Neural cell (in vitro differentiated cells): Measurements from ENCODE around the gene VSTM4.

ENCODE experiments used
- MXI1 ChIP-seq: fragments of 450-650 bp; conservative IDR thresholded peaks from 2 replicates; pipeline ENCODE4 v1.6.1; 2014; ENCODE audit warnings: antibody characterized with exemption, mild to moderate bottlenecking; ENCODE audit not compliant: poor library complexity, severe bottlenecking
- POLR2AphosphoS5 ChIP-seq: IDR thresholded peaks from 2 replicates; pipeline ENCODE4 v1.6.1; 2012
- TF ChIP-seq, protein P1 (sequence below): fragments of 450-650 bp; IDR thresholded peaks from 2 replicates; pipeline ENCODE4 v1.5.1; 2014; ENCODE audit warnings: antibody characterized with exemption, mild to moderate bottlenecking, moderate library complexity; ENCODE audit not compliant: poor library complexity, severe bottlenecking
- TF ChIP-seq, protein P2 (sequence below): IDR thresholded peaks from 2 replicates; pipeline ENCODE4 v1.6.1; 2012; ENCODE audit warnings: borderline replicate concordance

DNA sequence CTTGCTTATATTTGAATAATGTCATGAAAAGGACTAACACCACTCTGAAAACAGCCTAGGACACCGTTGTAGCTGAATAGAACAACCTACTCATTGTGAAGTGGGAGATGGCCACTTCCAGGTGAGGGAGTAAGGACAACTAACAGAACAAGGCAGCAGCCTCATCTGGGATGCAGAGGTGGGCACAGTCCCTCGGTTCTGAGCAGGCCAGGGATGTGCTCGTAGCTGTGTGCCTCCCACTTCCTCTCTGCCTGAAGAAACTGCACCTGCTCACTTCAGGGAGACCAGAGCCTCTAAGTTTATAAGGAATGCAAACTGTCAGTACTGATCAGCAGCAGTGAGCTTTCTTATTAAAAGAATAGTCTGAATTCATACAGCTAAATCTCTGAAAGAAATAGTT is 2.5 kb downstream of the VSTM4 start:
- TF ChIP-seq, protein P1, sequence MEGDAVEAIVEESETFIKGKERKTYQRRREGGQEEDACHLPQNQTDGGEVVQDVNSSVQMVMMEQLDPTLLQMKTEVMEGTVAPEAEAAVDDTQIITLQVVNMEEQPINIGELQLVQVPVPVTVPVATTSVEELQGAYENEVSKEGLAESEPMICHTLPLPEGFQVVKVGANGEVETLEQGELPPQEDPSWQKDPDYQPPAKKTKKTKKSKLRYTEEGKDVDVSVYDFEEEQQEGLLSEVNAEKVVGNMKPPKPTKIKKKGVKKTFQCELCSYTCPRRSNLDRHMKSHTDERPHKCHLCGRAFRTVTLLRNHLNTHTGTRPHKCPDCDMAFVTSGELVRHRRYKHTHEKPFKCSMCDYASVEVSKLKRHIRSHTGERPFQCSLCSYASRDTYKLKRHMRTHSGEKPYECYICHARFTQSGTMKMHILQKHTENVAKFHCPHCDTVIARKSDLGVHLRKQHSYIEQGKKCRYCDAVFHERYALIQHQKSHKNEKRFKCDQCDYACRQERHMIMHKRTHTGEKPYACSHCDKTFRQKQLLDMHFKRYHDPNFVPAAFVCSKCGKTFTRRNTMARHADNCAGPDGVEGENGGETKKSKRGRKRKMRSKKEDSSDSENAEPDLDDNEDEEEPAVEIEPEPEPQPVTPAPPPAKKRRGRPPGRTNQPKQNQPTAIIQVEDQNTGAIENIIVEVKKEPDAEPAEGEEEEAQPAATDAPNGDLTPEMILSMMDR, result no peak
- TF ChIP-seq POLR2AphosphoS5 (no peak), MXI1 (no peak)
- TF ChIP-seq, protein P2, sequence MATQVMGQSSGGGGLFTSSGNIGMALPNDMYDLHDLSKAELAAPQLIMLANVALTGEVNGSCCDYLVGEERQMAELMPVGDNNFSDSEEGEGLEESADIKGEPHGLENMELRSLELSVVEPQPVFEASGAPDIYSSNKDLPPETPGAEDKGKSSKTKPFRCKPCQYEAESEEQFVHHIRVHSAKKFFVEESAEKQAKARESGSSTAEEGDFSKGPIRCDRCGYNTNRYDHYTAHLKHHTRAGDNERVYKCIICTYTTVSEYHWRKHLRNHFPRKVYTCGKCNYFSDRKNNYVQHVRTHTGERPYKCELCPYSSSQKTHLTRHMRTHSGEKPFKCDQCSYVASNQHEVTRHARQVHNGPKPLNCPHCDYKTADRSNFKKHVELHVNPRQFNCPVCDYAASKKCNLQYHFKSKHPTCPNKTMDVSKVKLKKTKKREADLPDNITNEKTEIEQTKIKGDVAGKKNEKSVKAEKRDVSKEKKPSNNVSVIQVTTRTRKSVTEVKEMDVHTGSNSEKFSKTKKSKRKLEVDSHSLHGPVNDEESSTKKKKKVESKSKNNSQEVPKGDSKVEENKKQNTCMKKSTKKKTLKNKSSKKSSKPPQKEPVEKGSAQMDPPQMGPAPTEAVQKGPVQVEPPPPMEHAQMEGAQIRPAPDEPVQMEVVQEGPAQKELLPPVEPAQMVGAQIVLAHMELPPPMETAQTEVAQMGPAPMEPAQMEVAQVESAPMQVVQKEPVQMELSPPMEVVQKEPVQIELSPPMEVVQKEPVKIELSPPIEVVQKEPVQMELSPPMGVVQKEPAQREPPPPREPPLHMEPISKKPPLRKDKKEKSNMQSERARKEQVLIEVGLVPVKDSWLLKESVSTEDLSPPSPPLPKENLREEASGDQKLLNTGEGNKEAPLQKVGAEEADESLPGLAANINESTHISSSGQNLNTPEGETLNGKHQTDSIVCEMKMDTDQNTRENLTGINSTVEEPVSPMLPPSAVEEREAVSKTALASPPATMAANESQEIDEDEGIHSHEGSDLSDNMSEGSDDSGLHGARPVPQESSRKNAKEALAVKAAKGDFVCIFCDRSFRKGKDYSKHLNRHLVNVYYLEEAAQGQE, result no peak
